ENCODE measurements around the gene RFX5.

RFX5 gene

DNA sequence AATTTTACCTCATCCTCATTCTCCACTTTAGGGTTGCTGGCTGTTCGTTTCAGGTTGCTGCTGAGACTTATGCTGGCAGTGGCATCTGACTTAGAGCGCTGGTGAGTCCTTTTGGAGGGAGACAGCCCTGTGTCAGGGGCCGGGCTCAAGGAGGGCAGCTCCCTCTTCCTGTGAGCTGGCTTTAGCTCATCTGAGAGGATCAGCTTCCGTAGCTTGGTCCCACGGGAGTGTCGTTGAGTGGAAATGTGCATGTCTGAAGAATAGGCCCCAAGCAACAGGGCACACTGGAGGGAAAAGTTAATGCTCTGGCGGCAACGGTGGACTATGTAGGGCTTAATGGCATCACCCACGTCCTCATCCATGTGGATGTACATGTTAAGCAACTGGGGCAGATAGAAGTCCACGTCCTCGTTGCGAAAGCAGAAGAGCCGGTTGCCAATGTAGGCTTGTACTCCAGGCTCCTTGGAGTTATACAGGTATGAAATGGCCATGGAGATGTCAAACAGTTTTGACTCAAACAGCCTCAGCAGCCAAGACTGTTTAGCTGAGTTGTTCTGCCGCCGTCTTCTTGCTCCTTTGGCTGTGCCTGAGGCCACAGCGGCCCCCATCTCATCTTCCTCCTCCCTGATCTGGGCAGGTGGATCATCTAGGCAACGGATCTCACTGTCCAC is 31.4 kb downstream of the RFX5 start:
- DNase-seq = no peak

DNA sequence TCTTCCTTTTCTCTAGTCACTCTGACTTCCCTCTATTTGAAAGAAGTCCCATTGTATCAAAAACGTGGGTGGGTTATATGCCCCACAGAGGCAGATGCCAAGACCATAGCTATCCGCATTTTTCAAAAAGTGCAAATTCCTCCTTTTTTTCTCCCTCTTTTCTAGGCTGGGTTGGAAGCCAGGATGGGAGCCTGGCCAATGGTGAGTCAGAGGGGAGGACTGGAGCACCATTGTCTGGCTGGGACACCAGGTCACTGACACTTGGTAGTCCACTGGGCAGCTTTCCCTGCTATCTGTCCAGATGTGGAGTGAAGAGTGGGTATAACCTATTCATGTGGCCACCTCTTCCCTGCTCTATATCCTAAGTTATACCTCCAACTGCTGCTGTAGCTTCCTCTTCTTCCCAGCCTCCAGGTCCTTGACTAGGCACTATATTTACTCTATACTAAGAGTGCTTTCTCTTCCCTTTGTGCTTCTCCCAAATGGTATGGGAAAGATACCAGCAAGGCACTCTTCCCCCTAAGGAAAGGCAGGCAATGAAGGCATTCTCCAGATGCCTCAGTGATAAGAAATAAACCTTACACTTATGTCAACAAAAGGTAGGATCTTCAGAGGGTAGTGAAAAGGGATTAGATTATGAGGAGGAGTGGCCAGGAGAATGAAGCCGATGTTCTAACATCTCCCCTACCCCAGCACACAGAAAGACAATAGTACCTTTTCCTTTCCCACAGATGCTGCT is 32.7 kb downstream of the RFX5 start:
- no peak for DNase-seq

DNA sequence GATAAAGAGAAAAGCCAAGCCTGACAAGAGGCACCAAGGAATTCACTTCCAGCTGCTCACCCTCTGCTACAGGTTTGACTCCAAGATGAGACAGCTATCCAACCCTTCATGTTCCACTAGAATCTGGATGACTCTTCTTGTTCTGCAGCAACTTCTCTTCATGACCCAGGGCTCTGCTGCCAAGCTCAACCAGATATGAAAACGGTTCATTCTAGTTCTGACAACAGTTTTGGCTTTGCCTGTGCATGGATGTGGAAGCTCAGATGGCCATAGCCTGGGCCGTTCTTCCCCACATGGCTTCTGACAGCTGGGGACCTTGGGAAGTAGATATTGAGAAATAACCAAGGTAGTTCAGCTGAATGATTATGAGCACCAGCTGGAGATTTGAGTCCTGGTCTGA is 33.6 kb downstream of the RFX5 start:
- DNase-seq = no peak

GRCh38 chr1:151312826-151313225 is 34.2 kb downstream of the RFX5 start:
- no peak for DNase-seq

GRCh38 chr1:151312411-151312810 is 34.6 kb downstream of the RFX5 start:
- DNase-seq = no peak

GRCh38 chr1:151311589-151312331 is 35.3 kb downstream of the RFX5 start:
- DNase-seq = peak; percentile 84

DNA sequence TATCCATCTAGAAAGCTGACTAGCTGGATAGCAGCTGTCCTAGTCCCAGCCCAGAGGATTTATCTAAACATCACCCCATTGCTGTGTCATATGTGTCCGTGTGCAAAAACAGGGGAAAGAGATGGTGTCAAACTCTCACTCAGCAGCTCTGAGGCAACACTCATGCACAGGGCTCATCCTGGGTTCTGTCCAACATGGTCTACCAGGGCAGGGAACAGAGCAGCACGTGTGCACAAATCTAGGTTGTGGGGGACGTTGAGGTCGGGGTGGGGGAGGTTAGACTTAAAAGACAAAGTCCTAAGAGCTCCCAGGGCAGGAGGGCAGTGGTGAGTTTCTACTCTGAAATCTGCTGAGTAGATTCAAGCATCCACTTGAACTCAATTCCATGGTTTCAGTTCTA is 36.0 kb downstream of the RFX5 start:
- no peak for DNase-seq

- no peak for DNase-seq
These were observed 37.2 kb downstream of the RFX5 start for GRCh38 chr1:151309811-151310323.

DNA sequence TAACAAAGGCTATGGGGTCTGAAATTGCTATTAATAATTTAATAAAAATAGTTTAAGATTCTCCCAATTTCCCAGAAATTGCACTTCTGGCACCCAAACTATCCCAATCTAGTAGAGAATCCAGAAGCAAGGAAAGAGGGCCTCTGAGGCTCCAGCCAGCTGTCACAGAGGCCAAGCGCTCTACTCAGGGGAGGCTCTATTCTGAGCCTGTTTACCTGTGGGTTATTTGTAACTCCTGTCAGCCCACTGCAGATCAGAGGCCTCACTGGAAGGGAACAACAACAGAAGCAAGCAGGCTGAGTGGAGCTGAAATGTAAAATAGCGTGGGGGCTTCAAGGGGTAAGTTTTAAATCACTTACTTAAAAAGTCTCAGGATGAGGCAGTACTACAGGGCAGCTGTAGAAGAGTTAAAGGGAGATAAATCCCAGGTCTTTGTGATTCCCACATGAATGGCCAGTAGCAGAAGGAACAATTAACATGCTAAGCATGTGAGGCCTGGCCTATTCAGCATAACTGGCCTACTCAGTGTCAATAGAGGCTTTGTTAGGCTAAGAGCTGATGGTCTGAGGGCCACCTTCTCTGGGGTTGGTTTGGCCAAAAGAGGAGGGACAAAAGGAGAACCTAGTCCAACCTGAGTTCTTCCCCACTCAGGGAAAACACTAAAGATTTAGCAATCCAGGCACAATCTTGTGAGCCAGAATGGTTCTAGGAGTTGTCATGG is 52.1 kb downstream of the RFX5 start:
- DNase-seq = no peak

DNA sequence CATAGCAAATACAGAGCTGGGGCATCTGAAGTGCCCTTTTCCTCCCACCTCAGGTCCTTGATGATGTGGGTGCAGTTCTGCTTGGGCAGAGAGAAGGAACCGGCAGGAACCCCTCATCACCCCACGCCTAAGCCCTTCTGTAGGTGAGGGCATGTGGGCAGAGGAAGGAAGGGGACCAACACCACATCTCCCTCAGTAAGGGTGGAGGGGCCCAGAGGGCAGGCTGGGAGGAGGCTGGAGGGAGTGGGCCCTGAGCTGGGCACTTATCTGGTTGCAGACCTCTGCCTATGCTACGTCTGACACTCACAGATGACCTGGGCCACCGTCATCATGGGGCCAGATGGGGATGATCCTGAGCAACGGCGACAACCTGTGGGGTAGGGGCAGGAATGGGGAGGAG is 54.0 kb downstream of the RFX5 start:
- no peak for DNase-seq

- no peak for DNase-seq
These were observed 54.6 kb downstream of the RFX5 start for GRCh38 chr1:151292207-151293030.

GRCh38 chr1:151290709-151291303 is 56.2 kb downstream of the RFX5 start:
- no peak for DNase-seq
